ENCODE measurements around the gene GON4L. TPM values are rescaled to one million over a fixed set of nuclear protein-coding genes. Genes with fewer than 3 reads are reported as not detected.
"Not testable (repeated sequence)": the region's sequence is repeated elsewhere in the genome, so short reads cannot be mapped to it uniquely, and the experiment has no call there.

Gene GON4L
- total RNA-seq, 1 experiment from 2014 or later: 54.4 TPM

- TF ChIP-seq ZNF671 (CRISPR knock-in tag; IDR thresholded peaks at IDR 0.05) (no peak), ETV6 (CRISPR knock-in tag; IDR thresholded peaks at IDR 0.05) (no peak), EMX1 (CRISPR knock-in tag; IDR thresholded peaks at IDR 0.05) (no peak), GTF2I (CRISPR knock-in tag; conservative IDR thresholded peaks at IDR 0.05) (no peak)
Measured at GRCh38 chr1:155760751-155761475, 96.1 kb downstream of the GON4L start (continued).

DNA sequence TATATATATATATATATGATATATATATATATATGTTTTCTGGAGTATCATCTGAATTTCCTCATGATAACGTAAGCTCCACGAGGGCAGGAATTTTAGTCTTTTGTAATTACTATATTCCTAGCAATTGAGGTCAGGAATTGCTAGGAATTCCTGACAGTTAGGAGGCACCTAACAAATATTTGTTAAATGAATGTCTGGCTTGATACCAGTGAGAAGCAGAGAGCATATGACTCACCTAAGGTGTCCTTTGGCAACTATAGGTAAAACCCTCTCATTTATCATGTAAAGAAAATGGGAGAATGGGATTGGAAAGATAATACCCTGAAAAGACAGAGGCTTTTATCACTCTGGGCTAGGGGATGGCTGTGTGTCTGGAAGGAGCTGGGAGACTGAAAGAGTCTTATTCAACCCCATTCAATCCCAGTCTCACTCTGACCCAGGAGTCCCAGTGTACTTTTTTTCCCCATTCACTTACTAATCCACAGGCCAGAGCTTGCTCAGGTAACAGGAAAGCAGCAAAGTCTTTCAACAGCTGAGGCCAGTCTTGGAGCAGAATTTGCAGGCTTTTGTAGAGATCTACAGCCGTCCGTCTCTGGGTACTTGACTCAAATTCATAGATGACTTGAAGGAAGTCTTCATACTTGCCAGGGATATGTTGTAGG is 96.9 kb downstream of the GON4L start:
- DNase-seq (ENCODE audit: low spot score) (no peak), ATAC-seq (no peak; the same call in 1 of the 2 replicates)
- H3K36me3 Mint-ChIP-seq: peaks cover 62% of the 10 kb centered on the region
- TF ChIP-seq NR3C1 (CRISPR knock-in tag; conservative IDR thresholded peaks at IDR 0.05; ENCODE audit: low read depth) (no peak), IRF2 (CRISPR knock-in tag; IDR thresholded peaks at IDR 0.05; ENCODE audit: borderline replicate concordance, low read depth) (no peak), PRDM15 (CRISPR knock-in tag; IDR thresholded peaks at IDR 0.05) (no peak), GABPB1 (CRISPR knock-in tag; IDR thresholded peaks at IDR 0.05) (no peak), NR2C2 (CRISPR knock-in tag; IDR thresholded peaks at IDR 0.05) (no peak), JAZF1 (CRISPR knock-in tag; IDR thresholded peaks at IDR 0.05) (no peak), TEAD4 (CRISPR knock-in tag; IDR thresholded peaks at IDR 0.05) (no peak), ZNF396 (CRISPR knock-in tag; IDR thresholded peaks at IDR 0.05; ENCODE audit: borderline replicate concordance) (no peak), ZNF416 (CRISPR knock-in tag; IDR thresholded peaks at IDR 0.05) (no peak), CBFB (CRISPR knock-in tag; IDR thresholded peaks at IDR 0.05; ENCODE audit: low read depth) (no peak)
- TF ChIP-seq, protein P1, sequence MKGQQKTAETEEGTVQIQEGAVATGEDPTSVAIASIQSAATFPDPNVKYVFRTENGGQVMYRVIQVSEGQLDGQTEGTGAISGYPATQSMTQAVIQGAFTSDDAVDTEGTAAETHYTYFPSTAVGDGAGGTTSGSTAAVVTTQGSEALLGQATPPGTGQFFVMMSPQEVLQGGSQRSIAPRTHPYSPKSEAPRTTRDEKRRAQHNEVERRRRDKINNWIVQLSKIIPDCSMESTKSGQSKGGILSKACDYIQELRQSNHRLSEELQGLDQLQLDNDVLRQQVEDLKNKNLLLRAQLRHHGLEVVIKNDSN (CRISPR knock-in tag; IDR thresholded peaks at IDR 0.05): no peak
- TF ChIP-seq, protein P2, sequence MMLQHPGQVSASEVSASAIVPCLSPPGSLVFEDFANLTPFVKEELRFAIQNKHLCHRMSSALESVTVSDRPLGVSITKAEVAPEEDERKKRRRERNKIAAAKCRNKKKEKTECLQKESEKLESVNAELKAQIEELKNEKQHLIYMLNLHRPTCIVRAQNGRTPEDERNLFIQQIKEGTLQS (CRISPR knock-in tag; conservative IDR thresholded peaks at IDR 0.05): no peak
- no peaks in the 10 kb centered on the region for H3K4me1 Mint-ChIP-seq
- H3K9me3 Mint-ChIP-seq: no peaks in the 10 kb centered on the region
- no peaks in the 10 kb centered on the region for H3K27me3 Mint-ChIP-seq (ENCODE audit: low read depth)
- CTCF ChIA-PET: no interaction called here
- POLR2A ChIA-PET: interaction anchor here (0.6 kb wide), 1 partner anchor 143 kb away, joined by 3 read pairs; no protein-coding TSS in a partner anchor
- no peak overlapping the region for H3K27ac Mint-ChIP-seq
- H3K4me3 Mint-ChIP-seq: no peak overlapping the region

GRCh38 chr1:155759017-155759416 is 98.0 kb downstream of the GON4L start:
- H3K27ac Mint-ChIP-seq; H3K4me3 Mint-ChIP-seq; H3K27me3 Mint-ChIP-seq (ENCODE audit: low read depth); CTCF ChIA-PET; POLR2A ChIA-PET; H3K4me1 Mint-ChIP-seq; ATAC-seq; DNase-seq (ENCODE audit: low spot score); H3K9me3 Mint-ChIP-seq: not testable (repeated sequence)
- peaks cover 60% of the 10 kb centered on the region for H3K36me3 Mint-ChIP-seq

DNA sequence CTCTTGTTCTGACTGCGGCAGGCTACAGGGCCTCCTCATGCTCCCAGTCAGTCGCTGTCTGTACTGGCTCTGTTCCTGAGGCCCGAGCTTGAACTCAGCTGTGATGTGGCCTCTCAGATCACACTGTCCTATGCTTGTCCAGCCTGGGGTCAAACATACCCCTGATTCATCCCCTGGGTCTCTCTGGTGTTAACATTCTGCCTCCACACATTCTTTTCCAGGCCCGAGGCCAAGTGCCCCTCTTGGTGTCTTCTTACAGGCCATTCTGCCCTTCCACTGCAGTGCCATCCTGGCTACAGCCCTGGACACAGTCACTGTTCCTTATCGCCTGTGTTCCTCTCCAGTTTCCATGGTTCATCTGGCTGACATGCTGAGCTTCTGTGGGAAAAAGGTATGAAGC is 108.9 kb downstream of the GON4L start:
- H3K27ac Mint-ChIP-seq, H3K4me3 Mint-ChIP-seq, CTCF ChIA-PET: not testable (repeated sequence)

GRCh38 chr1:155747586-155747985 is 109.4 kb downstream of the GON4L start:
- H3K27ac Mint-ChIP-seq; H3K4me1 Mint-ChIP-seq; DNase-seq (ENCODE audit: low spot score); CTCF ChIA-PET; H3K9me3 Mint-ChIP-seq; H3K27me3 Mint-ChIP-seq (ENCODE audit: low read depth); H3K4me3 Mint-ChIP-seq; ATAC-seq; POLR2A ChIA-PET: not testable (repeated sequence)
- H3K36me3 Mint-ChIP-seq: peaks cover 26% of the 10 kb centered on the region

More for the DNA sequence above, 108.9 kb downstream of the GON4L start:
- H3K27me3 Mint-ChIP-seq (ENCODE audit: low read depth); H3K4me1 Mint-ChIP-seq; ATAC-seq; POLR2A ChIA-PET; DNase-seq (ENCODE audit: low spot score); H3K9me3 Mint-ChIP-seq: not testable (repeated sequence)
- H3K36me3 Mint-ChIP-seq: peaks cover 27% of the 10 kb centered on the region
